K562 (cell line): ENCODE measurements around the gene STK32C. TPM values are rescaled to one million over a fixed set of nuclear protein-coding genes. Genes with fewer than 3 reads are reported as not detected.

ENCODE experiments used
- ATF7 ChIP-seq: fragments of 450-650 bp; IDR thresholded peaks from 2 replicates; pipeline ENCODE4 v1.7.1; 2014; ENCODE audit warnings: mild to moderate bottlenecking, moderate library complexity
- ZNF134 ChIP-seq: fragments of 250-450 bp; sonication (Bioruptor Pico); conservative IDR thresholded peaks from 2 replicates; pipeline ENCODE4 v1.4.0; 2020
- ZNF197 ChIP-seq: fragments of 200-800 bp; sonication (Bioruptor generic); IDR thresholded peaks from 2 replicates; pipeline ENCODE4 v1.6.1; 2016; ENCODE audit warnings: low read depth, missing genetic modification characterization, missing compliant biosample characterization
- polyA plus RNA-seq, 8 experiments: library from polyadenylated mRNA; depleted of rRNA in 4 of 8; stranded (reverse) in 5 of 8; unstranded in 3 of 8; fragments of >200 nt; fragmentation: Nextera tagmentation in 2 of 8; fragmentation: Illumina TruSeq in 1 of 8; extraction: Ambion mirVana in 2 of 8; extraction: Trizol in 1 of 8; gene quantifications; 2 replicates each; pipeline versions ENCODE4 v1.2.1 to v1.2.3, GENCODE V29; 2011 to 2014; ENCODE audit warnings: inconsistent platforms in 1 of 8, missing spikeins in 1 of 8
- total RNA-seq, 7 experiments: library from RNA; depleted of rRNA in 6 of 7; stranded (reverse); fragments of >200 nt in 6 of 7; fragmentation: Illumina TruSeq in 2 of 7; extraction: Trizol in 2 of 7; gene quantifications; 2 replicates each; pipeline versions ENCODE4 v1.2.1 to v1.2.3, GENCODE V29; 2011 to 2021; ENCODE audit warnings: low replicate concordance in 1 of 7
- TF ChIP-seq, protein P1 (sequence below): fragments of 250-450 bp; sonication (Bioruptor Pico); IDR thresholded peaks from 2 replicates; pipeline ENCODE4 v1.5.0; 2020; ENCODE audit warnings: mild to moderate bottlenecking, borderline replicate concordance
- TF ChIP-seq, protein P2 (sequence below): fragments of 250-450 bp; sonication (Bioruptor Pico); IDR thresholded peaks from 2 replicates; pipeline ENCODE4 v1.8.0; 2021; ENCODE audit warnings: moderate library complexity, mild to moderate bottlenecking, inconsistent platforms
- TF ChIP-seq, protein P3 (sequence below): fragments of 250-450 bp; sonication (Bioruptor Pico); IDR thresholded peaks from 2 replicates; pipeline ENCODE4 v1.4.0; 2020; ENCODE audit warnings: borderline replicate concordance

The STK32C gene
- total and polyA plus RNA-seq, 9 of the 15 experiments (the other 6 are each of a cell fraction or from before 2014, with no cell fraction given), result 1.5 to 20.9 (median 6.5) TPM

DNA sequence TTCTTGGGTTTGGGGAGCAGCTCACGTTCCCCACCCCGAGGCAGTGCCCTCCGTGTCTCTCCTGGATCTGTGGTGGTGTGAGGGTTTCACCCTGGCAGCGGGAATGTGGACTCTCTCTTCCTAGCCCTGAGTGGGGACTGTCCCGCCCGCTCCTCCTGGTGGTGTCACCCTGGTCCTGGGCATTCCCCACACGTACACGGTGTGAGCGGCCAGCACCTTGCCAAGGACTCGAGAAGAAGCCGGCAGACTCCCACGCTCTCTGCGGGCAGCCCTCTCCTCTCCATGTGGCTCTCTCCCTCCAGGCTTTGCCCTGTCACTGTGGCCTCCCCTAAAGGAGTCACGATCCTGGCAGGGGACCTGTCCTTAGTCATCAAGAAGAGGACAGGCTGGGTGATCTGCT lies 97.0 kb downstream of the STK32C start (continued):
- TF ChIP-seq ATF7 (no peak), ZNF197 (CRISPR knock-in tag) (no peak), ZNF134 (no peak)
- TF ChIP-seq, protein P1, sequence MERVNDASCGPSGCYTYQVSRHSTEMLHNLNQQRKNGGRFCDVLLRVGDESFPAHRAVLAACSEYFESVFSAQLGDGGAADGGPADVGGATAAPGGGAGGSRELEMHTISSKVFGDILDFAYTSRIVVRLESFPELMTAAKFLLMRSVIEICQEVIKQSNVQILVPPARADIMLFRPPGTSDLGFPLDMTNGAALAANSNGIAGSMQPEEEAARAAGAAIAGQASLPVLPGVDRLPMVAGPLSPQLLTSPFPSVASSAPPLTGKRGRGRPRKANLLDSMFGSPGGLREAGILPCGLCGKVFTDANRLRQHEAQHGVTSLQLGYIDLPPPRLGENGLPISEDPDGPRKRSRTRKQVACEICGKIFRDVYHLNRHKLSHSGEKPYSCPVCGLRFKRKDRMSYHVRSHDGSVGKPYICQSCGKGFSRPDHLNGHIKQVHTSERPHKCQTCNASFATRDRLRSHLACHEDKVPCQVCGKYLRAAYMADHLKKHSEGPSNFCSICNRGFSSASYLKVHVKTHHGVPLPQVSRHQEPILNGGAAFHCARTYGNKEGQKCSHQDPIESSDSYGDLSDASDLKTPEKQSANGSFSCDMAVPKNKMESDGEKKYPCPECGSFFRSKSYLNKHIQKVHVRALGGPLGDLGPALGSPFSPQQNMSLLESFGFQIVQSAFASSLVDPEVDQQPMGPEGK (CRISPR knock-in tag), result no peak
- TF ChIP-seq, protein P2, sequence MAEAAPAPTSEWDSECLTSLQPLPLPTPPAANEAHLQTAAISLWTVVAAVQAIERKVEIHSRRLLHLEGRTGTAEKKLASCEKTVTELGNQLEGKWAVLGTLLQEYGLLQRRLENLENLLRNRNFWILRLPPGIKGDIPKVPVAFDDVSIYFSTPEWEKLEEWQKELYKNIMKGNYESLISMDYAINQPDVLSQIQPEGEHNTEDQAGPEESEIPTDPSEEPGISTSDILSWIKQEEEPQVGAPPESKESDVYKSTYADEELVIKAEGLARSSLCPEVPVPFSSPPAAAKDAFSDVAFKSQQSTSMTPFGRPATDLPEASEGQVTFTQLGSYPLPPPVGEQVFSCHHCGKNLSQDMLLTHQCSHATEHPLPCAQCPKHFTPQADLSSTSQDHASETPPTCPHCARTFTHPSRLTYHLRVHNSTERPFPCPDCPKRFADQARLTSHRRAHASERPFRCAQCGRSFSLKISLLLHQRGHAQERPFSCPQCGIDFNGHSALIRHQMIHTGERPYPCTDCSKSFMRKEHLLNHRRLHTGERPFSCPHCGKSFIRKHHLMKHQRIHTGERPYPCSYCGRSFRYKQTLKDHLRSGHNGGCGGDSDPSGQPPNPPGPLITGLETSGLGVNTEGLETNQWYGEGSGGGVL (CRISPR knock-in tag), result no peak
- TF ChIP-seq, protein P3, sequence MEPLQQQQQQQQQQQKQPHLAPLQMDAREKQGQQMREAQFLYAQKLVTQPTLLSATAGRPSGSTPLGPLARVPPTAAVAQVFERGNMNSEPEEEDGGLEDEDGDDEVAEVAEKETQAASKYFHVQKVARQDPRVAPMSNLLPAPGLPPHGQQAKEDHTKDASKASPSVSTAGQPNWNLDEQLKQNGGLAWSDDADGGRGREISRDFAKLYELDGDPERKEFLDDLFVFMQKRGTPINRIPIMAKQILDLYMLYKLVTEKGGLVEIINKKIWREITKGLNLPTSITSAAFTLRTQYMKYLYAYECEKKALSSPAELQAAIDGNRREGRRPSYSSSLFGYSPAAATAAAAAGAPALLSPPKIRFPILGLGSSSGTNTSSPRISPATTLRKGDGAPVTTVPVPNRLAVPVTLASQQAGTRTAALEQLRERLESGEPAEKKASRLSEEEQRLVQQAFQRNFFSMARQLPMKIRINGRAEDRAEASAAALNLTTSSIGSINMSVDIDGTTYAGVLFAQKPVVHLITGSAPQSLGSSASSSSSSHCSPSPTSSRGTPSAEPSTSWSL (CRISPR knock-in tag), result no peak
